Muscle layer of colon (tissue), 2 donors: ENCODE data around the gene NARS2.

ENCODE experiments used
- H3K27ac ChIP-seq: one replicate; pipeline ENCODE4 v1.7.0; 2013; ENCODE audit warnings: low read depth, mild to moderate bottlenecking, low read length, moderate library complexity
- H3K27me3 ChIP-seq, 2 donors: one replicate each; pipeline ENCODE4 v1.7.0; 2013; ENCODE audit warnings: low read length in 2 of 2, mild to moderate bottlenecking in 2 of 2; ENCODE audit not compliant: insufficient read depth in 2 of 2, control insufficient read depth in 1 of 2
- H3K36me3 ChIP-seq: one replicate; pipeline ENCODE4 v1.7.0; 2013; ENCODE audit warnings: mild to moderate bottlenecking, low read length; ENCODE audit not compliant: insufficient read depth
- H3K4me1 ChIP-seq: one replicate; pipeline ENCODE4 v1.7.0; 2013; ENCODE audit warnings: mild to moderate bottlenecking, low read length; ENCODE audit not compliant: insufficient read depth
- H3K4me3 ChIP-seq, 2 donors: one replicate each; pipeline ENCODE4 v1.7.0; 2013; ENCODE audit warnings: low read length in 2 of 2, low read depth in 1 of 2, mild to moderate bottlenecking in 1 of 2, moderate library complexity in 1 of 2
- H3K9ac ChIP-seq: one replicate; pipeline ENCODE4 v1.7.0; 2013; ENCODE audit warnings: low read length
- H3K9me3 ChIP-seq: one replicate; pipeline ENCODE4 v1.7.0; 2013; ENCODE audit warnings: mild to moderate bottlenecking, low read length
- donor health status: abdominal sarcoma.
- donor health status: Adenocarcinoma of cecum.

NARS2 gene

GRCh38 chr11:78453140-78453935, 121.3 kb downstream of the NARS2 start:
- no peaks in the 10 kb centered on the region for H3K9me3 ChIP-seq
- H3K4me3 ChIP-seq, result no peak overlapping the region
- H3K27me3 ChIP-seq, result no peaks in the 10 kb centered on the region
- no peaks in the 10 kb centered on the region for H3K4me1 ChIP-seq
- H3K36me3 ChIP-seq, result no peaks in the 10 kb centered on the region
- H3K9ac ChIP-seq, result no peak overlapping the region
- H3K27ac ChIP-seq, result no peak overlapping the region

- no peaks in the 10 kb centered on the region for H3K27me3 ChIP-seq
- H3K4me3 ChIP-seq, result no peak overlapping the region
- no peak overlapping the region for H3K9ac ChIP-seq
- no peaks in the 10 kb centered on the region for H3K4me1 ChIP-seq
- no peaks in the 10 kb centered on the region for H3K9me3 ChIP-seq
- H3K36me3 ChIP-seq, result no peaks in the 10 kb centered on the region
- no peak overlapping the region for H3K27ac ChIP-seq
Observed at GRCh38 chr11:78451371-78452150, 123.1 kb downstream of the NARS2 start.

- H3K4me3 ChIP-seq, result no peak overlapping the region
- H3K27me3 ChIP-seq, result no peaks in the 10 kb centered on the region
- H3K36me3 ChIP-seq, result no peaks in the 10 kb centered on the region
- no peak overlapping the region for H3K9ac ChIP-seq
- H3K4me1 ChIP-seq, result no peaks in the 10 kb centered on the region
- H3K27ac ChIP-seq, result no peak overlapping the region
- H3K9me3 ChIP-seq, result no peaks in the 10 kb centered on the region
Observed at GRCh38 chr11:78450866-78451265, 123.8 kb downstream of the NARS2 start.

DNA sequence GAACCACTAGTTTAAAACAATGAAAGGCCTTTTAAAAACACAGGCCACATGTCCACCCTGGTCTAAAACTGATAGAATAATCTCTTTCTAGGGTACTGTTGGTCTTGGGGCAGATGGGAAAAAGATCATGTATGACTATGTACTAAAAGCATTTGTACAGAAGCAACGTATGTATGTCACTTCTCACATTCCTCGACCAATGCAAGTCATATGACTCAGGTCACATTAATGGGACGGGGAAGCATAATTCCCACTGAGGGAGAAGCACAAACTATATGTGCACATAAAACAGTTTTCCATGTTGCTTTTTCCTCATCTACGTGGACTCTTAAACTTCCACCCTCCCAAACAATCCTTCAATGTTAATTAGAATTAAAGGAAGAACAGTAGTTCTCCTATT, 124.8 kb downstream of the NARS2 start:
- no peak overlapping the region for H3K27ac ChIP-seq
- H3K36me3 ChIP-seq, result no peaks in the 10 kb centered on the region
- H3K4me3 ChIP-seq, result no peak overlapping the region
- H3K4me1 ChIP-seq, result no peaks in the 10 kb centered on the region
- H3K9ac ChIP-seq, result no peak overlapping the region
- H3K27me3 ChIP-seq, result no peaks in the 10 kb centered on the region
- no peaks in the 10 kb centered on the region for H3K9me3 ChIP-seq

- Histone ChIP-seq H3K9me3 (no peaks in the 10 kb centered on the region), H3K36me3 (peaks cover 8% of the 10 kb centered on the region), H3K4me3 (no peak overlapping the region), H3K4me1 (no peaks in the 10 kb centered on the region), H3K27me3 (no peaks in the 10 kb centered on the region), H3K27ac (no peak overlapping the region), H3K9ac (no peak overlapping the region)
Observed at GRCh38 chr11:78446210-78446609, 128.5 kb downstream of the NARS2 start.

DNA sequence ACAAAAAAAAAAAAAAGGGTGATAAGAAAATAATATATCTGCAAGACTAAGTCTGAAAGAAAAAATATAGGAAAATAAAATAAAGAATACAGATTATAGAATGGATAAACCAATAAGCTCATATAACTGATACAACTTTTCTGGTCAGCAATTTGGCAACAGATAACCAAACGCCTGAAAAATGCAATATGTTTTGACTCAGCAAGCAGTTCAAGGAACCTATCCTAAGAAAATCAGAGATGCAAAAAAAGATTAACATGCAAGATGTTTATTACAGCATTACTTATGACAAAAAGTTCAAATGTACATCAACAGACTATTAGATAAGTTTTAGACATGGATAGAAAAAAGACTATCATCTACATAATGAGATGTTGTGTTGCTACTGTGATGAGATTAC, 129.9 kb downstream of the NARS2 start:
- no peak overlapping the region for H3K4me3 ChIP-seq
- H3K9me3 ChIP-seq, result no peaks in the 10 kb centered on the region
- no peak overlapping the region for H3K27ac ChIP-seq
- H3K27me3 ChIP-seq, result no peaks in the 10 kb centered on the region
- H3K9ac ChIP-seq, result no peak overlapping the region
- no peaks in the 10 kb centered on the region for H3K4me1 ChIP-seq
- peaks cover 8% of the 10 kb centered on the region for H3K36me3 ChIP-seq

DNA sequence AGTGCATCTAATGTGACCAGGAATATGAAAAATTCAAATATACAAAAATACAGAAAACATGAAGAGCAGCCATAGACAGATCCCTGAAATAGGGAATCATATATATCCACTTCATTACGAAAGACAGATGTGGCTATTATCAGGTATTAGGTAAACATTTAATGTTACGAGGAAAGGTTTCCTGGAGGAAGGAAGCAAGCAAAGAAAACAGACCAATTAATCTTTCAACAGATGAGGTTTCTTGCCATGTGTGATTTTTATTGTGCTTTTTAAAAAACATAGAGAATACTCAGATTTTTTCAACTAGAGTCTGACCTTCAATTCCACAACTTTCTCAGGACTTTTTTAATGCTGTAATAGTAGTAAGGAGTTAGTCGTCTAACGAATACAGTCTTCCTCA, 132.7 kb downstream of the NARS2 start:
- no peak overlapping the region for H3K4me3 ChIP-seq
- no peaks in the 10 kb centered on the region for H3K9me3 ChIP-seq
- H3K9ac ChIP-seq, result no peak overlapping the region
- peaks cover 8% of the 10 kb centered on the region for H3K36me3 ChIP-seq
- H3K27ac ChIP-seq, result no peak overlapping the region
- H3K27me3 ChIP-seq, result no peaks in the 10 kb centered on the region
- H3K4me1 ChIP-seq, result no peaks in the 10 kb centered on the region

GRCh38 chr11:78438298-78438975, 136.2 kb downstream of the NARS2 start:
- Histone ChIP-seq H3K9me3 (no peaks in the 10 kb centered on the region), H3K27me3 (no peaks in the 10 kb centered on the region), H3K27ac (no peak overlapping the region), H3K4me1 (no peaks in the 10 kb centered on the region), H3K36me3 (peaks cover 8% of the 10 kb centered on the region), H3K9ac (no peak overlapping the region), H3K4me3 (no peak overlapping the region)

GRCh38 chr11:78432956-78433355, 141.7 kb downstream of the NARS2 start:
- Histone ChIP-seq H3K4me3 (no peak overlapping the region), H3K9me3 (no peaks in the 10 kb centered on the region), H3K4me1 (no peaks in the 10 kb centered on the region), H3K9ac (no peak overlapping the region), H3K27ac (no peak overlapping the region), H3K27me3 (no peaks in the 10 kb centered on the region), H3K36me3 (no peaks in the 10 kb centered on the region)

DNA sequence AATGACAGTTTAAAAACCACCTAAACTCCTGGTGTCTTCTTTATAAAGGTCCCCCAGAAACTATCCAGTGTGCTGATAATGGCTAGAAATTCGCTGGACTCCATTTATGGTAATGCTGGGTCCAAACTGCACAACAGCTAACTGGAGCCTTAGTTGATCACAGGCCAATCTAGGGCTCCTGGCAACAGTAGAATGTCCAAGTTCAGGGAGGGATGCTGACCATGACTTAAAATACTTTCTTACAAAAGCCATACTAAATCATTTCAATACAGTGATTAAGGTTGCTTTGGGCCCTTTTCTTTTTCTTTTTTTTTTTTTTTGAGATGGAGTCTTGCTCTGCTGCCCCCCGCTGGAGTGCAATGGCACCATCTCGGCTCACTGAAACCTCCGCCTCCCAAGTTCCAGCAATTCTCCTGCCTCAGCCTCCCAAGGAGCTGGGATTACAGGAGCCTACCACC, 142.6 kb downstream of the NARS2 start:
- Histone ChIP-seq H3K4me3 (no peak overlapping the region), H3K9me3 (no peaks in the 10 kb centered on the region), H3K9ac (no peak overlapping the region), H3K36me3 (no peaks in the 10 kb centered on the region), H3K27me3 (no peaks in the 10 kb centered on the region), H3K27ac (no peak overlapping the region), H3K4me1 (no peaks in the 10 kb centered on the region)

GRCh38 chr11:78429660-78430059, 145.0 kb downstream of the NARS2 start:
- no peak overlapping the region for H3K4me3 ChIP-seq
- no peaks in the 10 kb centered on the region for H3K27me3 ChIP-seq
- no peaks in the 10 kb centered on the region for H3K4me1 ChIP-seq
- H3K9me3 ChIP-seq, result no peaks in the 10 kb centered on the region
- no peak overlapping the region for H3K9ac ChIP-seq
- H3K36me3 ChIP-seq, result no peaks in the 10 kb centered on the region
- H3K27ac ChIP-seq, result no peak overlapping the region
